HG03432 (cell line): ENCODE data around the gene NXPH4.
A peak's percentile ranks its signal among the peaks of the same experiment; 100 is the strongest.

Experiments used
- ATAC-seq: cut with Tn5 transposase; IDR thresholded peaks from one replicate; pipeline ENCODE4 v1.9.1; 2021; ENCODE audit warnings: mild to moderate bottlenecking, moderate library complexity; ENCODE audit not compliant: unreplicated experiment

The NXPH4 gene

DNA sequence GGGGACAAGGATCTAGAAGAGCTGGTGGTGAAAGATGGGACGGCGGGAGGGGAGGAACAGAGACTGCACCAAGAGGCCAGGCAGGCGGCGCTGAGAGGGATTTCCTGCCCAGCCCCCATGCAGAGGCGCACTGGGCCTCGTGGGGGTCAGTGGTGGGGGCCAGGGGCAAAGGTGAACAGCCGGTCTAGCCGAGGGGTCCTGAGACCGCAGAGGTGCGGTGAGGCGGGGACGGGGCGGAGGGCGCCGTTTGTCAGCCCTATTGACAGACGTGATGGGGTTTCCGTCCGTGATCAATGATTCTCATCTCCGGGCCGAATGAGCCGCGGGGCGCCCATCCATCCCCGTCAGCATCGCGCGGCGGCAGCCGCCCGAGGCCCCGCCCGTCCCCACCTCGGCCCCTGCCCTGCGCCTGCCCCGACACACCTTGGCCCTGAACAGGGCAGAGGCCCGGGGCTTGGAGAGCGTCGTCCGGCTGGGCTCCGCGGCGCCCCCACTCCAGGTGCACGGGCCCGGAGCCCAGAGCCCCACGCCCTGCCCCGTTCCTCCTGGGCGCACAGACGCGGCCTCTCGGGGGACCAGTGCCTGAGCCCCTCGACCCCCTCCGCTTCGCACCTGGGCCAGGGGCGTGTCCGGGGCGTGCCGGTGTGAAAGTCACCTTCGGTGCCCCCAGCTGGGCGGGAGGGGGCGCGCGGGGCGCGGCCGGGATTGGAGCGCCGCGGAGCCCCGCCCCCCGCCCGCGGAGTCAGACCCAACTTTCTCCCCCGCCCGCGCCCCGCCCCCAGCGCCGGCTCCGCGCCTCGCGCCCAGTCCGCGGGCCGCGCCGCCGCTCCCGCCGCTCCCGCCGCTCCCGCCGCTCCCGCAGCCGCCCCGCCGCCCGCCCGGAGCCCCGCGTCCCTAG, at the start of gene NXPH4:
TSS of gene NXPH4 (plus strand) at position 781 of the 898 bp plus-strand sequence. CDS start 176 bp downstream, outside the sequence.
- peak; percentile 28 for ATAC-seq

GRCh38 chr12:57166971-57167371, 49.6 kb upstream of the NXPH4 start:
- ATAC-seq, result no peak

DNA sequence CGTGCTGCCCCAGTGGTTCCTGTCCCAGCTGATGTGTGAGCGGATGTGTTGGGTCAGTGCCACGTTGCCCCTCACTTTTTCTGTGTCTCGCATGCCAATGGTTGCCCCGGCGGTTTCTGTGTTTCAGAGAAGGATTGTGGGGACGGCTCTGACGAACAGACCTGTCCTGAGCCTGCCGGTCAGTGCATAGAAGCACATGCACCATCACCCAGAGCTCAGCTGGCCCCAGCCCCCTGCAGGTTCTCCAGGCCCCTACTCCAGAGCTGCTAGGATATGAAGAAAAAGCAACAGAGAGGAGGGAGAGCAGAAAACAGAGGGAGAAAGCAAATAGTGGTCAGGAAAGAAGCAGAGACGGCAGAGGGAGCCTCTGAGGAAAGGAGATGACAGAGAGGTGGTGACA, 48.5 kb upstream of the NXPH4 start:
- ATAC-seq, result no peak

GRCh38 chr12:57169046-57169795, 47.4 kb upstream of the NXPH4 start:
- ATAC-seq, result no peak

DNA sequence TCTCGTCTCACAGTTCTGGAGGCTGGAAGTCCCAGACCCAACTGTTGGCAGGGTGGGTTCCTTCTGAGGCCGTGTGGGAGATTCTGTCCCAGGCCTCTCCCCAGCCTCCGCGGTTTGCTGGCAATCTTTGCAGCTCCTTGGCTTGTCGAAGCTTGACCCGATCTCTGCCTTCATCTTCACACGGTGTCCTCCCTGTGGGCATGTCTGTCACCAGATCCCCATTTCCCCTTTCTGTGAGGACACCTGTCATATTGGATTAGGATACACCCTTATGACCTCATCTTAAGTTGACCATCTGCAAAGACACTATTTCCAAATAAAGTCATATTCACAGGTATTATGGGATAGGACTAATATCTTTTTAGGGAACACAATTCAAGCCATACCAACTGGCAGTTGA, 46.6 kb upstream of the NXPH4 start:
- no peak for ATAC-seq

DNA sequence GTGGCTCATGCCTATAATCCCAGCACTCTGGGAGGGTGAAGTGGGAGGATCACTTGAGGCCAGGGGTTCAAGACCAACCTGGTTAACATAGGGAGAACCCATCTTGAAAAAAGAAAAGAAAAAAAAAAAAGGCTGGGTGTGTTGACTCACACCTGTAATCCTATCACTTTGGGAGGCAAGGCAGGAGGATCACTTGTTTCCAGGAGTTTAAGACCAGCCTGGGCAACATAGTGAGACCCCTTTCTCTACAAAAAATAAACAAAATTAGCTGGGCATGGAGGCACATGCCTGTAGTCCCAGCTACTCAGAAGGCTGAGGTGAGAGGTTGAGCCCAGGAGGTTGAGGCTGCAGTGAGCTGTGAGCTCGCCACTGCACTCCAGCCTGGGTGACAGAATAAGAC, 46.2 kb upstream of the NXPH4 start:
- no peak for ATAC-seq

GRCh38 chr12:57170927-57171326, 45.7 kb upstream of the NXPH4 start:
- ATAC-seq, result no peak

DNA sequence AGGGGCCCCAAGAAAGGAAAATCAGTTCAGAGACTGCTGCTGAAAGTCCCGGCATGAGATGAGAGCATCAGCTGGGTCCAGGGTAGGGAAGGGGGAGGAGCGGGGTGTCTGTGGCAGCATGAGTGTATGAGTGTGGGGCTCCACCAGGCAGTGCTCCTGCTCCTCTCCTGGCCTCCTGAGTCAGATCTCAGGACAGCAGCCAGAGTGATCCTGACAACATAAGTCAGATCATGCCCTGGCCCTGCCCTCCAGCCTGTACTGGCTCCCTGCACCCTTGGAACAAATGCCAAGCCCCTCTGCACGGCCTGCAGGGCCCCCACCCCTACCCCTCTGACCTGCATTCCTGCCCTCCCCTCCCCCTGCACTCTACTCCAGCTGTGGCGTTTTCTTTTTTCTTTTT, 44.9 kb upstream of the NXPH4 start:
- ATAC-seq, result no peak

GRCh38 chr12:57173089-57173488, 43.5 kb upstream of the NXPH4 start:
- no peak for ATAC-seq

- ATAC-seq, result no peak
Measured at GRCh38 chr12:57173683-57174082, 42.9 kb upstream of the NXPH4 start.

DNA sequence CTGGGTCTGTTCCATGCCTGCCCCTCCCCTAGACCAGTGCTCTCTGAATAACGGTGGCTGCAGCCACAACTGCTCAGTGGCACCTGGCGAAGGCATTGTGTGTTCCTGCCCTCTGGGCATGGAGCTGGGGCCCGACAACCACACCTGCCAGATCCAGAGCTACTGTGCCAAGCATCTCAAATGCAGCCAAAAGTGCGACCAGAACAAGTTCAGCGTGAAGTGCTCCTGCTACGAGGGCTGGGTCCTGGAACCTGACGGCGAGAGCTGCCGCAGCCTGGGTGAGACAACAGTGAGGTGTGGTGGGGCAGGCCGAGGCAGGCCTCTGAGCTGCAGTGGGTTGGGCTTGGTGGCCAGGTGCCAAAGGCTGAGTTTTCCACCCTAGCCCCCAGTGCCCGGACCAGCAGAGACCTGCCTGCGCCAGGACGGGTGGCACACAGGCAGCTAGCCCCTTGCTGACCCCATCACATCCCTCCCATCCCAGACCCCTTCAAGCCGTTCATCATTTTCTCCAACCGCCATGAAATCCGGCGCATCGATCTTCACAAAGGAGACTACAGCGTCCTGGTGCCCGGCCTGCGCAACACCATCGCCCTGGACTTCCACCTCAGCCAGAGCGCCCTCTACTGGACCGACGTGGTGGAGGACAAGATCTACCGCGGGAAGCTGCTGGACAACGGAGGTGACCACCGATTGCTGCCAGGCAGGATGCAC, 41.0 kb upstream of the NXPH4 start:
- no peak for ATAC-seq

DNA sequence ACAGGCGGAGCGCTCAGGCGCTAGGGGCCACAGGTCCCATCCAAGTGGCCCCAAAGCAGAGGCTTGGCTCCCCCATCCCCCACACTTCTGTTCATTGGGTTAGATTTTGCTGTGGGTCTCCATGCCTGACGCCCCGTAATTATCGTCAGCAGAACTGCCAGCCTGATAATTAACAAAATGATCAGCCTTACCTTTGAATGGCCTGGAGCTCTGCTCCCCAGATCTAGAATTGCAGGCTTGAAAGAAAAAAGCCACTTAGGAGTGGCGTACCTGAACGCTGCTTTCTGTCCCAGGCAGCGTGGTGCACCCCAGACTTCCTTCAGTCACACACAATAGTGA, 40.5 kb upstream of the NXPH4 start:
- ATAC-seq, result no peak

DNA sequence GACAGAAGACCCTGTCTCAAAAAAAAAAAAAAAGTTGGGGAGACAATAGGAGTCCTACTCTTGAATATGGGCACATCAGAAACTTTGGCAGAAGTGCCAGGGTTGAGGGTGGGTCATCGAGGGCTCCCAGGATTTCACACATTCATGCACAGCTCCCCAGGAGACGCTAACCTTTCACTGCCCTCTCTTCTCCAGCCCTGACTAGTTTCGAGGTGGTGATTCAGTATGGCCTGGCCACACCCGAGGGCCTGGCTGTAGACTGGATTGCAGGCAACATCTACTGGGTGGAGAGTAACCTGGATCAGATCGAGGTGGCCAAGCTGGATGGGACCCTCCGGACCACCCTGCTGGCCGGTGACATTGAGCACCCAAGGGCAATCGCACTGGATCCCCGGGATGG, 39.7 kb upstream of the NXPH4 start:
- no peak for ATAC-seq

DNA sequence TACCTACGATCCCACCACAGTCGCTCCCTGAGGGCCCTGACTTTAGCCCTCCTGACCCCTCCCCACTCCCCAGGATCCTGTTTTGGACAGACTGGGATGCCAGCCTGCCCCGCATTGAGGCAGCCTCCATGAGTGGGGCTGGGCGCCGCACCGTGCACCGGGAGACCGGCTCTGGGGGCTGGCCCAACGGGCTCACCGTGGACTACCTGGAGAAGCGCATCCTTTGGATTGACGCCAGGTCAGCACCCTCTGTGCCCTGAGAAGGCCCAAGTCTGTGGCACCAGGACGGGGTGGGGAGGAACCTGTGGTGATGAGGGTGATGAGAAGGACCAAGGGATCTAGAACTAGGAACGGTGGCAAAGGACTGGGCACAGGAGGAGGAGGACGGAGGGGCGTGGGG, 39.2 kb upstream of the NXPH4 start:
- ATAC-seq, result no peak

DNA sequence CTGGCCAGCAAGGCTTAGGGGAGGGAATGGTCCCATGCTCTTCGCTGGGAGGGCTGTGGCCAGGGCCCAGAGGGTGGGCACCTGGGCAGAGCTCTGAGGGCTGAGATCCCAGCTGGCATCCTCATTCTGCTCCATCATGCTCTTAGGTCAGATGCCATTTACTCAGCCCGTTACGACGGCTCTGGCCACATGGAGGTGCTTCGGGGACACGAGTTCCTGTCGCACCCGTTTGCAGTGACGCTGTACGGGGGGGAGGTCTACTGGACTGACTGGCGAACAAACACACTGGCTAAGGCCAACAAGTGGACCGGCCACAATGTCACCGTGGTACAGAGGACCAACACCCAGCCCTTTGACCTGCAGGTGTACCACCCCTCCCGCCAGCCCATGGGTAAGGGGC, 38.4 kb upstream of the NXPH4 start:
- ATAC-seq, result no peak

DNA sequence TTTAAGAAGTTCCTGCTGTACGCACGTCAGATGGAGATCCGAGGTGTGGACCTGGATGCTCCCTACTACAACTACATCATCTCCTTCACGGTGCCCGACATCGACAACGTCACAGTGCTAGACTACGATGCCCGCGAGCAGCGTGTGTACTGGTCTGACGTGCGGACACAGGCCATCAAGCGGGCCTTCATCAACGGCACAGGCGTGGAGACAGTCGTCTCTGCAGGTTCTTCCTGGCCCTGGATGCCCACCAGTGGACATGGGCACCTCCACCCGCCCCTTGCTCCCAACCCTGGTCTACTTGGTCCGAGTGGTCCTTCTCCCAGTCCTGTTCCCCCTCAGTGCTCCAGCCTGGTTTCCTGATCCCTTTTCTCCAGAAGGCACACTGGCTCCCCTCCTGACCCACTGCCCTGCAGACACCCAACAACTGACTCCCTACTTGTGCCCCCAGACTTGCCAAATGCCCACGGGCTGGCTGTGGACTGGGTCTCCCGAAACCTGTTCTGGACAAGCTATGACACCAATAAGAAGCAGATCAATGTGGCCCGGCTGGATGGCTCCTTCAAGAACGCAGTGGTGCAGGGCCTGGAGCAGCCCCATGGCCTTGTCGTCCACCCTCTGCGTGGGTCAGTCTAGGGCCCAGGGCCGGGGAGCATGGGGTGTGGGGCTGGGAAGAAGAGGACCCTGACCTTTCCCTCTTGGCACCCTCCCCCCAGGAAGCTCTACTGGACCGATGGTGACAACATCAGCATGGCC, 37.1 kb upstream of the NXPH4 start:
- ATAC-seq, result no peak

DNA sequence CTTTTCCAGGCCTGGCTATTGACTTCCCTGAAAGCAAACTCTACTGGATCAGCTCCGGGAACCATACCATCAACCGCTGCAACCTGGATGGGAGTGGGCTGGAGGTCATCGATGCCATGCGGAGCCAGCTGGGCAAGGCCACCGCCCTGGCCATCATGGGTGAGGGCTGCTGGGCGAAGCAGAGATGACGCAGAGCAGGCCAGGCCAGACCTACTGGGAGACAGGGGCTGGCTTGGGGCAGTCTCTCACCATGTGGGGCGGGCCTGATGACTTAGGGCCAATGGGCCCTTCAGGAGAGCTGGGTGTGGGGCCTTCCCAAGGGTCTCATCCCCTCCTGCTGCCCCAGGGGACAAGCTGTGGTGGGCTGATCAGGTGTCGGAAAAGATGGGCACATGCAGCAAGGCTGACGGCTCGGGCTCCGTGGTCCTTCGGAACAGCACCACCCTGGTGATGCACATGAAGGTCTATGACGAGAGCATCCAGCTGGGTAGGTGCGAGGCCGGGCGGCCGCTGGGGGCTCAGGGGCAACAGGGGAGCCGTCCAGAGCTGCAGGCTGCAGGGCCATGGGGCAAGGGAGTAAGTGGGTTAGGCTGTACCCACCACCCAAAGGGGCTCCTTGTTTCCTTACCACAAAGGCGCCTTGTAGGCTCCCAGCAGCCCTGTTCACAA, 36.1 kb upstream of the NXPH4 start:
- no peak for ATAC-seq

DNA sequence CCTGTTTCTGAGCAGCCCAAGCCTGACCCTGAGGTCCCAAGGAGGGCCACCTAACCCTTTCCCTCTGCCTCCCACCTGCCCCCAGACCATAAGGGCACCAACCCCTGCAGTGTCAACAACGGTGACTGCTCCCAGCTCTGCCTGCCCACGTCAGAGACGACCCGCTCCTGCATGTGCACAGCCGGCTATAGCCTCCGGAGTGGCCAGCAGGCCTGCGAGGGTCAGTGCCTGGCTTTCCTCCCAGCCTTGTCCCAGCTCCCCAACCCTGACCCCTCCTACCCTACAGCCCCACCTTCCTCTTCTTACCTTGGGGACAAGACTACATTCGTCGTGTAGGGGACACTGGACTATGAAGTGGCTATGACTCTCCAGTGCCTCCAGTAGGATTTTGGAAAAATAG, 35.5 kb upstream of the NXPH4 start:
- ATAC-seq, result no peak

DNA sequence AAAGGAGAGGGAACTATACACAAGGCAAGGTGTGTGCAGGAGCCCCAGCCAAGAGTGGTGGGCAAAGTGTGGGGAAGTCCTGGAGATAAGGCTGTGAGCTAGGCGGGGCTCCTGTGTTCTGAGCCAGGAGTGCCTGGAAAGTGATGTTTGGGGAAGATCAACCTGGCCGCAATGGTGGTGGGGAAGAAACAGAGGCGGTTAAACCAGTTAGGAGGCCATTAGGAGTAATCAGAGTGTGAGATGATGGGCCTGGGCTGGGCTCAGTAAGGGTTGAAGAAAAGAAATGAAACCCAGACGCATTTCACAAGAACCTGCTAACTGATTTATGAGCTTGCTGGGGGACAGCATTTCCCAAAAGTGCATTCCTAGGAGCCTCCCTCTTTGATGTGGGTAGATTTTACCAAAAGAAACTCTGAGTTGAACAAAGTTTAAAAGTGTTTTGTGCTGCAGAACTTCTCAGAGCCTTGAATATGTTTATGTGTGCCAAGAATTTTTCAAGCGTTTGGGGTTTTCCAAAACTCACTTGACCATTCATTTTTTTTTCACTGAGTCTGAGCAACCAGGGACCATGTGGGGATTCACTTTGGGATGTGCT, 34.9 kb upstream of the NXPH4 start:
- no peak for ATAC-seq
